ENCODE measurements around the gene RECK. TPM values are rescaled to one million over a fixed set of nuclear protein-coding genes. Genes with fewer than 3 reads are reported as not detected.

Gene RECK
- total RNA-seq, 1 donor from 2014 or later, result 48.2 TPM

- no peak for TF ChIP-seq CTCF (IDR thresholded peaks at IDR 0.05; ENCODE audit: unreplicated experiment)
- DNase-seq (ENCODE audit: low spot score), result no peak
- no peaks in the 10 kb centered on the region for H3K9me3 Mint-ChIP-seq (ENCODE audit: unreplicated experiment)
- peaks cover 3% of the 10 kb centered on the region for H3K4me1 Mint-ChIP-seq (ENCODE audit: unreplicated experiment)
- H3K27me3 Mint-ChIP-seq (ENCODE audit: unreplicated experiment), result peaks cover 3% of the 10 kb centered on the region
- H3K4me3 Mint-ChIP-seq (ENCODE audit: unreplicated experiment), result no peak overlapping the region
- peaks cover 3% of the 10 kb centered on the region for H3K36me3 Mint-ChIP-seq (ENCODE audit: low read depth, unreplicated experiment)
- no peak overlapping the region for H3K27ac Mint-ChIP-seq (ENCODE audit: unreplicated experiment)
Measured at GRCh38 chr9:36173861-36174260, 137.1 kb downstream of the RECK start.

Other genes starting within 250 kb of the RECK start
- gene NPR2, start 245.3 kb upstream of the RECK start, total RNA-seq (ENCODE audit: unreplicated experiment), result 30.8 TPM
- gene SPAG8, start 224.7 kb upstream of the RECK start, total RNA-seq (ENCODE audit: unreplicated experiment), result 0.59 TPM
- gene HINT2, start 221.9 kb upstream of the RECK start, total RNA-seq (ENCODE audit: unreplicated experiment), result 43.3 TPM
- gene FAM221B, start 208.2 kb upstream of the RECK start, total RNA-seq (ENCODE audit: unreplicated experiment), result not detected
- gene TMEM8B, start 207.7 kb upstream of the RECK start, total RNA-seq (ENCODE audit: unreplicated experiment), result 9.0 TPM
- not detected for gene OR13J1, start 166.5 kb upstream of the RECK start, total RNA-seq (ENCODE audit: unreplicated experiment)
- gene HRCT1, start 130.7 kb upstream of the RECK start, total RNA-seq (ENCODE audit: unreplicated experiment), result 0.87 TPM
- gene SPAAR, start 127.4 kb upstream of the RECK start, total RNA-seq (ENCODE audit: unreplicated experiment), result 32.0 TPM
- not detected for gene OR2S2, start 78.8 kb upstream of the RECK start, total RNA-seq (ENCODE audit: unreplicated experiment)
- 6.3 TPM for gene GLIPR2, start 99.8 kb downstream of the RECK start, total RNA-seq (ENCODE audit: unreplicated experiment)
- not detected for gene CCIN, start 132.5 kb downstream of the RECK start, total RNA-seq (ENCODE audit: unreplicated experiment)
- 330 TPM for gene CLTA, start 154.0 kb downstream of the RECK start, total RNA-seq (ENCODE audit: unreplicated experiment)
- 12.0 TPM for gene GNE, start 221.5 kb downstream of the RECK start, total RNA-seq (ENCODE audit: unreplicated experiment)

All from endothelial cell (in vitro differentiated cells).